Nephron (organoid): ENCODE data around the gene PTGES2.
A peak's percentile ranks its signal among the peaks of the same experiment; 100 is the strongest.

Experiments
- H3K27ac Mint-ChIP-seq, 3 experiments: 2 replicates each; pipeline ENCODE4 v1.8.0; 2020; ENCODE audit warnings: mixed read lengths in 3 of 3, mild to moderate bottlenecking in 2 of 3, moderate library complexity in 1 of 3
- H3K27me3 Mint-ChIP-seq: 2 replicates; pipeline ENCODE4 v1.8.0; 2021; ENCODE audit warnings: low read depth, mild to moderate bottlenecking, moderate library complexity, mixed read lengths
- H3K36me3 Mint-ChIP-seq: 2 replicates; pipeline ENCODE4 v1.8.0; 2020; ENCODE audit warnings: low read depth, mixed read lengths
- H3K4me1 Mint-ChIP-seq: 2 replicates; pipeline ENCODE4 v1.8.0; 2020; ENCODE audit warnings: mixed read lengths
- H3K4me3 Mint-ChIP-seq, 3 experiments: 2 replicates each; pipeline ENCODE4 v1.8.0; 2020; ENCODE audit warnings: mild to moderate bottlenecking in 3 of 3, mixed read lengths in 3 of 3, moderate library complexity in 2 of 3
- H3K9me3 Mint-ChIP-seq: 2 replicates; pipeline ENCODE4 v1.8.0; 2020; ENCODE audit warnings: mixed read lengths
- CTCF ChIP-seq, 3 experiments: fragments of 200-600 bp; sonication (generic); IDR thresholded peaks; one replicate each; pipeline ENCODE4 v1.5.0; 2021; ENCODE audit warnings: antibody characterized with exemption in 3 of 3; ENCODE audit not compliant: unreplicated experiment in 3 of 3

PTGES2 gene

GRCh38 chr9:128142596-128142995 is 15.1 kb upstream of the PTGES2 start:
- H3K27ac Mint-ChIP-seq: no peak overlapping the region
- H3K36me3 Mint-ChIP-seq: no peaks in the 10 kb centered on the region
- H3K27me3 Mint-ChIP-seq: peaks cover 4% of the 10 kb centered on the region

DNA sequence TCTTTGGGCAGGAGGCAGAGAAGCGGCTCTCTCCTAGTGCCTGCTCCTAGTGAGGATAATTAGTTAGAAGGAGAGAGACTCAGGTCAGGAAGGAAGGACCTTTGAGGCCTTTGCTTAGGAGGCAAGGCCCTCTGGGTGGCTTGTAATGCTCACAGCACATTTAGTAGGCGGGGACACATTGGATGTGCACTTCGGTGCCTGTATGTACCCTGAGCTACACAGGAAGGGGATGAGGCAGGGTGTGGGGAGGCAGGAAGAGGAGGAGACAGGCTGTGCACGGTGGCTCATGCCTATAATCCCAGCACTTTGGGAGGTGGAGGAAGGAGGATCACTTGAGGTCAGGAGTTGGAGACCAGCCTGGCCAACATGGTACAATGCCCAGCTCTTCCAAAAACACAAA is 14.5 kb upstream of the PTGES2 start:
- H3K9me3 Mint-ChIP-seq: no peaks in the 10 kb centered on the region
- no peaks in the 10 kb centered on the region for H3K36me3 Mint-ChIP-seq
- H3K4me1 Mint-ChIP-seq: peaks cover 36% of the 10 kb centered on the region
- peaks cover 4% of the 10 kb centered on the region for H3K27me3 Mint-ChIP-seq
- no peak for TF ChIP-seq CTCF (IDR thresholded peaks at IDR 0.05; ENCODE audit: unreplicated experiment in 3 of 3)
- no peak overlapping the region for H3K4me3 Mint-ChIP-seq
- peak overlapping the region in 2 of 3 experiments; percentile 28 to 66 for H3K27ac Mint-ChIP-seq

More at GRCh38 chr9:128142596-128142995, 15.1 kb upstream of the PTGES2 start:
- H3K4me1 Mint-ChIP-seq: peaks cover 32% of the 10 kb centered on the region
- no peak for TF ChIP-seq CTCF (IDR thresholded peaks at IDR 0.05; ENCODE audit: unreplicated experiment in 3 of 3)
- no peak overlapping the region for H3K4me3 Mint-ChIP-seq
- no peaks in the 10 kb centered on the region for H3K9me3 Mint-ChIP-seq

GRCh38 chr9:128141604-128142003 is 14.1 kb upstream of the PTGES2 start:
- H3K9me3 Mint-ChIP-seq: no peaks in the 10 kb centered on the region
- H3K27ac Mint-ChIP-seq: peak overlapping the region in 1 of 3 experiments; percentile 79
- H3K4me1 Mint-ChIP-seq: peaks cover 37% of the 10 kb centered on the region
- H3K36me3 Mint-ChIP-seq: no peaks in the 10 kb centered on the region
- no peak for TF ChIP-seq CTCF (IDR thresholded peaks at IDR 0.05; ENCODE audit: unreplicated experiment in 3 of 3)
- H3K4me3 Mint-ChIP-seq: no peak overlapping the region
- peaks cover 4% of the 10 kb centered on the region for H3K27me3 Mint-ChIP-seq

GRCh38 chr9:128139621-128140020 is 12.1 kb upstream of the PTGES2 start:
- no peak for TF ChIP-seq CTCF (IDR thresholded peaks at IDR 0.05; ENCODE audit: unreplicated experiment in 3 of 3)
- Mint-ChIP-seq H3K4me1 (peaks cover 34% of the 10 kb centered on the region), H3K27me3 (peaks cover 4% of the 10 kb centered on the region), H3K9me3 (no peaks in the 10 kb centered on the region), H3K36me3 (no peaks in the 10 kb centered on the region), H3K4me3 (no peak overlapping the region), H3K27ac (peak overlapping the region in 2 of 3 experiments; percentile 79 to 94)

- Mint-ChIP-seq H3K36me3 (no peaks in the 10 kb centered on the region), H3K27me3 (peaks cover 4% of the 10 kb centered on the region), H3K9me3 (peaks cover 2% of the 10 kb centered on the region), H3K27ac (peak overlapping the region in 2 of 3 experiments; percentile 32 to 56), H3K4me1 (peaks cover 30% of the 10 kb centered on the region), H3K4me3 (no peak overlapping the region)
- no peak for TF ChIP-seq CTCF (IDR thresholded peaks at IDR 0.05; ENCODE audit: unreplicated experiment in 3 of 3)
Observed at GRCh38 chr9:128138001-128138400, 10.5 kb upstream of the PTGES2 start.
